HG03565 (cell line): ENCODE measurements around the gene C3orf18.

ENCODE experiments used
- ATAC-seq: cut with Tn5 transposase; IDR thresholded peaks from one replicate; pipeline ENCODE4 v1.9.1; 2021; ENCODE audit warnings: mild to moderate bottlenecking, moderate library complexity; ENCODE audit not compliant: unreplicated experiment

C3orf18 gene

DNA sequence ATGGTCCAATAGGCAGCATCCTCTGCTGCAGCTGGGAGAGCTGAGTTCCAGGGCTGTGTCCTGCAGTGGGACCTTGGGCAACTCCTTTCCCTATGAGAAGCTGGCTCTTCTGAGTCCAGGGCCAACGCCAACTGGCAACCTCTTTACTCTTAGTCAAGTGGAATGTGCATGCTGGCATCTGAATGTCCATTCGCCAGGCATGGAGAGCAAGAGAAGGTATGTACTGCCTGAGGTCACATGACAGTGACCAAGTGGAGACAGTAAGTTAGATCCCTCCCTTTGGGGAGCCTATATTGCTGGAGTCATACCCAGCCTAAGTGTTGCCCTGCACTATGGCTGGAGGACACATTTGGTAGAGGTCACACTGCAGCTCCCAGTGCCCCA lies 13.9 kb upstream of the C3orf18 start:
- no peak for ATAC-seq

DNA sequence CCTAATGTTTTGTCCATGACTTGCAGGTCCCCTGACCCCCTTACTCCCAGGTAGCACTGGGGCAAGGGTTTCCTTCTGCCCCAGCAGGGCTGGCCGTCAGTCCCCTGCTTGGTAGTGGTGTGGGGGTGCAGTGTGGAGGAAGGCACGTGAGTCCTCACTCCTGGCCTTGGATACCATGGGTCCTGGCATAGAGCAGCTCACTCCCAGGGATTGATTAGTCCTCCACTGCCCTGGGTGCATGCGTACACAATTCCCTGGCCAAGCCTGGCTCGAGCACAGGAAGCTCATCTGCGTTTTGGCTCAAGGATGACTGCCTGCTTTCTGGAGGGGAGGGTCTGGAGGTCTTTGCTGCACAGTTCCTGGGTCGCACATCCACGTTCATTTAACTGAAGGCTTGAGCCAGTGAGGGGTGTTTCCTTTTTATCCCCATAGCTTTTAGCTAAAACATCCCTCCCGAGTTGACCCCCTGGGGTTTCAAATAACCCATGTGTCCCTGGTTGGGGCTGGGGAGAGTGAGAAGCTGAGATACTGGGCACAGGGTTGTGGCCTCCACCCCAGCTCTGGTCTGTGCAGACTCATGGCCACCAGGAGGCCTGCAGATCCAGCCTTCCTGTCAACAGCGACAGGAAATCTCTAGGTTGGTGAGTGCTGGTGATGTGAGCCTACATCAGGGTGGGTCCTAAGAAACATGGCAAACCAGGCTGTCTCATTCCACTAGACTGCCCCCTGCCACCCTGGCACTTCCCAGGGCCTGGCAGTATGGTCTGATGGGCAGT lies 13.3 kb upstream of the C3orf18 start:
- no peak for ATAC-seq

DNA sequence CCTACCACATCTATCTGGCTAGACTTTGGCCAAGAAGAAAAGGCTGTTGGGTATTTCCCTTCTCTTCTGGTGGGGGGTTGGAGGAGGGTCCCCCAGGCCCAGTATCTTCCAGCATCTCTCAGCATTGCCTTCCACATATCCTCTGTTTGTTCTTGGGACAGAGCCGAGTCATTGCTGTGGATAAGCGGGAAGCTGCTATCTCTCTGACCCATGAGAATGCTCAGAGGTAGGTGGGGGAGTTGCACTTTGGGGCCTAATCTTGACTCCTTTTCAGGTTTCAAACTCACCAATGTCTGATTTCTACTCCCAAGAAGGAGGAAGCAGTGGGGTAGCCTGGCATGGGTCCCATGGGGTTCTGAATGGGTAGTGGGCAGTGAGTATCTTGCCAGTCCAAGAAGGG lies 9.8 kb upstream of the C3orf18 start:
- ATAC-seq = no peak

DNA sequence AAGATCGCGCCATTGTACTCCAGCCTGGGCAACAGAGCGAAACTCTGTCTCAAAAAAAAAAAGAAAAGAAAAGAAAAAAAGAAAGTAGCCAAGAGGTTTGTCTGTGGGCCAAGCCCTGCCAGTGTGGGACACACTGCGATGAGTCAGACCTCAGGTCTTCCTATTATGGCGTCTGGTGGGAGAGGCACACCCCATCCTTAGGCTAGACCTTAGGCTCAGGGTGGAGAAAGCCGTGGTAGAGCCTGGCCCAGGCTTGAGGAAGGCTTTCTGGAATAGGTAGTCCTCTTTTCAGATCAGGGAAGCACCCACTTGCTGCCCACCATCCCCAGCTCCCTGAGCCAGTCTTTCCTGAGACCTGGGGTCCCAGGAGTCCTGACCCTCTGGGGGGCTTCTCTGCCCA lies 7.8 kb upstream of the C3orf18 start:
- no peak for ATAC-seq

DNA sequence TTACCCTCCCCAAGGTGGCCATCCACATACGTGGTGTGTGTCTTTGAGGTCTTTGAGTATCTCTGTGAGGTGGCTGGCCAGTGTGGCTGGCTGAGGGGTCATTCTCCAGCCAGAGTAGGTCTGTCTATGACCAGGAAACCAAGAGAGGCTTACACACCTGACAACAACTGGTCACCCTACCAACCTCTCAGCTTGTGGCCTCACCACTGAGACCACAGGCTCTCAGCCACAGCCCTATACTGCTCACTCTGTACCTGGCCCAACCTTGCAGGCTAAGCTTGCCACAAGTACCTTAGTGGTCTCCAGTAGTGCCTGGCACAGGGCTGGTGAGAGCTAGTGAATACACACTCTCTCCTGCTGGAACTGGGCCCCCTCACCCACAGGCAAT lies 6.9 kb upstream of the C3orf18 start:
- no peak for ATAC-seq

DNA sequence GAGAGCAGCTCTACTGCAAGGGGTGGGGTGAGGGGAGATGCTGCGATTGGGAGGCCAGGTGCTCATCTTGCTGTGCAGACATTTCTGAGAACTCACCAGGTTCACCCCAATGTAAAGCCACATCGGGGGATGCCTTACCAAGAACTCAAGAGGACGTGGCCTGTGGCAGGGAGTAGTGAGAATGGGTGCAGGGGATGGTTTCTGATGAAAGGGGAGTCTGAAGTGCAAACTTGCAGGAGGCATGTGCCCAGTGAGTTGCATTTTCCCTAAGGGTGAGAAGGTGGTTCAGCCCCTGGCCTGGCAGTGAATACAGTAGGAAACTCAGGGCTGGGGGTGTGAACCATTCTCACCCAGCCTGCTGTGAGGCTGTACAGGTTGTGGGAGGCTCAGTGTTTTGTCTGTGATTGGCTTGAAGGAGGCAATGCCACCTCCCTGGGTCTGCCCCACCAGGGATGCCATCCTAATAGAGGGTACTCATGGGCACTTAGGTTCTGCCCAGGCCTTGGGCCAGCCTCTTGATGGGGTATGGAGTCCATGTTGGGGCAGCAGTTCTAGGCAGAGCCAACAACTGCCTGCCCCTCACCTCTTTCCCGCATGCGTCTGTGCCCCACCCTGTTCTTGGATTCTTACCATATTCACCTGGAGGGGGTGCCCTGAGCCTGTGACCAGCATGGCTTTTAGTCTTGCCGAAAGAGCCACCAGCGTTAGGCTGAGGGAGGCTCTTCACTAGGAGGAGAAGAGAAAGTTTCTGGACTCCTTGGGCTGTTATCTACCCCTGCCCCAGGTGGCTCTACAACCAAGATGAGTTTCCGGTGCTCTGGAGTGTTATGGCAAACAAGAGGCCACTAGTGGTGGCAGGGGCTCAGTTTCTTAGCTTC lies 6.3 kb upstream of the C3orf18 start:
- no peak for ATAC-seq

DNA sequence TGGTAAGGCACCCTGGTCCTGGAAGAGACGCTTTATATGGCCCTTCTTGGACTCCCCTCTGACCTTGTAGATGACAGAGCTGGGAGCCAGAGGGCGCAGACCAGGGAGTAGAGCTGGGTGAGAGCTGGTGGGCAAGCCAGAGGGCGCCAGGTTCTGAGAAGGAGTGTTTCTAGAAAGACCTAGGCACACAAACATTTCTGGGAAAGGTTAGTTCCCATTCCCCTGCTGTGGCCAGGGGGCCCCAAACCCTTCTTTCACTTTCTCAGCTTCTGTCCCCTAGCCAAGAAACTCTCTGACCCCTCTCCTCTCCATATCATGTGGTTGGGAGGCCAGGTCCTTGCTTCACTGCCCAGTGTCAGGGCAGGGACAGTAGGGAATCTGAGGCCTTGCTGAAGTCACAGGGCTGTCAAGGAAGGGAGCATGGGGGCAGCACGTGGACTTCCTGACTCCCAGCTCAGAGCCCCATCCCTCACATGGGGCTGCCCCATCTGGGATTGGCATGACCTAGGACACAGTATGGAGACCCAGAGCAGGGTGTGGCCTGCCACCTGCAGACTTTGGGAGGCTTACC lies 5.3 kb upstream of the C3orf18 start:
- no peak for ATAC-seq

DNA sequence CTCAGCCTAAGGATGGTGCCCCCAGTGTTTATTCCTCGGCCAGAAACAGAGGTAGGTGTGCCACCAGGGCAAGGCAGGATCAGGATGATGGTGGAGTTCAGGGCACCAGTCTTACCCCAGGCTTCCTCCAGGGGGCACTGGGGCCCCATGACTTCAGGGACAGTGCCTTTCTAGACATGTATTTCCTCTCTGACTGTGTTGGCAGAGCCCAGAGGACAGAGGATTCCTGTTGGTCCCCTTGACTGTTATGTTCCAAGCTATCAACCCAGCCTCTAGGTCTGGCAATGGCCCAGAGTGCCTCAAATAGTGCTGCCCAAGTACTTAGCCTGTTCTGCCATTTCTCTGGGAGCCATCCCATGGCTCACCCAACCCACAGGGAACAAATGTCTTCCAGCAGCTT lies 4.6 kb upstream of the C3orf18 start:
- ATAC-seq = peak; percentile 20

DNA sequence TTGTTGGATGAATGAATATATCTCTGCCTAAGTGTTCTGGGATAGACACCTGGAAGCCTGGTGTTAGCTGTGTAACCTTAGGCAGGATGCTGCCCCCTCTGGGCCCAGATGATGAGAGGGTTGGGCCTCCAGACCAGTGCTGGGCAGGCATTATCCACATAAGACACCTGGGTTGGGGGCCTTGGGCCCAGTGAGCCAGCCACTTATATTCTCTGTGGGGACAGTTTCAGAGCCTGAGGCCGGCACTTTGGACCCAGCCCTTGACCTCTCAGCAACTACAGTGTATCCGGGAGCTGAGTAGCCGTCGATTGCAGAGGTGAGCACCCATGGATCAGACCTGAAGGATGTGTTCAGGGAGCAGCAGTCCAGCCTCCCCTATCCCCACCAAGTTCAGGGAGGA lies 3.9 kb upstream of the C3orf18 start:
- ATAC-seq = no peak

DNA sequence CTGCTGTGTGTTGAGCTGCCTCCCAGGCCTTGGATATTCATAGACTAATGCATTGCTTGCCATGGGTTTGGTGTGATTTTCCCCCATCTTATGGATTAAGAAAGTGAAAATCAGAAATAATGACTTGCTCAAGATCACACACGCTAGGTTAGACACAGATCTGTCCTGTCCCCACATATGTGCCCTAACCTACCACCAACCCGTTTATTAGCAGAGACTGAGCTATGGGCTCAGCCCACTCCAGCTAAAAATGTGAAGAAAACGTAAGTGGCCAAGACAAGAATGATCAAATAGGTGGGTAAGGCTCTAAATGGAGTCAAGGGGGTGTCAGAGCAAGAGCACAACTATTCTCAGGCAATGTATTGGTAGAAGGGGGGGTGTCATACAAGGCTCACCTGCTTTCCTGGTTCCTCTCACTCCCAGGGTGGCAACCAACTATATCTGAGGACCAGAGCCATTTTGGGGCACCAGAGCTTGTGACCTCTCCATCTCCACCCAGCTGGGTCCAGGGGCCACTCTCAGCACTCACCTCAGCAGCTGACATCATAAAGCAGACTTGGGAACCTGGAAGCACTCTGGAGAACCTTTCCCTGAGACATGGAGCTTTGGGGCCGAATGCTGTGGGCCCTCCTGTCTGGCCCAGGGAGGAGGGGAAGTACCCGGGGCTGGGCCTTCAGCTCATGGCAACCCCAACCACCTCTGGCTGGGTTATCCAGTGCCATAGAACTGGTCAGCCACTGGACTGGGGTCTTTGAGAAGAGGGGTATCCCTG lies 3.1 kb upstream of the C3orf18 start:
- ATAC-seq = no peak

DNA sequence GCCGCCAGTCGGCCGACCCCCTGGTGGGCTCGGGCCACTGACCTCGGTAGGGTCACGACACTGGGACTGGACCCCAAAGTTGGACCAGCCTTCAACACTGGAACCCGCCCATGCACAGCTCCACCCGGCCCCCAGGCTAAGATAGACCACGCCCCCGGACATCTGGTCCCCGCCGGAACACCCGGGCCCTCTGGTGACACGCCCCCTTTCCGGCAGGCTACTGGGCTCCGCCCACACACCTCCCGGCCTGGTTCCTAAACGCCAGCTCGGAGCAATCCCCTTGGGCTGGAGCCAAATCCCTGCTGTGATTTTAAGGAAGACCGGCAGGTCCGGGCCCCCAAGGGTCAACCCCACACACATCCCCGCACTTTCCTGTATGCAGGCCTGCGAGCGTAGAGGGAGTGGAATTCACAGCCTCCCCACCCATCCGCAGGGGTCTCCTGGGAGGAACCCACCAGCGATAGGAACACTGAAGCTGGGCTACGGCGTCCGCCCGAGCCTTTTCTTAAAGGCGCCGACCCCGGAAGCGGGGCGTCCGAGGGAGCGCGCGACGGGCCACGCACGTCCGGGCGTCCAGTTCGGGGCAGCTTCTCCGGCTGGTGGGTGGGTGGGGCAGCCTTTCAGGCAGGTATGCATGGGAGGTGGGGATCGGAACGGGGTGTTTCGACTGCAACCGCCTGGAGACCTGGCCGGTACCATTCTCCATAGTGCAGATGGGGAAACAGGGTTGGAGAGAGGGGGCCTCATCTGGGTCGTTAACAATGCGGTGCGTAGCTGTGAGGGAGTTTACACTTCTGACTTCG lies 1.6 kb upstream of the C3orf18 start, which contains the start of gene HEMK1:
Gene HEMK1 (plus strand): TSS at position 576 of the 803 bp plus-strand sequence. CDS start 1,583 bp downstream, outside the sequence.
- ATAC-seq = peak; percentile 51

DNA sequence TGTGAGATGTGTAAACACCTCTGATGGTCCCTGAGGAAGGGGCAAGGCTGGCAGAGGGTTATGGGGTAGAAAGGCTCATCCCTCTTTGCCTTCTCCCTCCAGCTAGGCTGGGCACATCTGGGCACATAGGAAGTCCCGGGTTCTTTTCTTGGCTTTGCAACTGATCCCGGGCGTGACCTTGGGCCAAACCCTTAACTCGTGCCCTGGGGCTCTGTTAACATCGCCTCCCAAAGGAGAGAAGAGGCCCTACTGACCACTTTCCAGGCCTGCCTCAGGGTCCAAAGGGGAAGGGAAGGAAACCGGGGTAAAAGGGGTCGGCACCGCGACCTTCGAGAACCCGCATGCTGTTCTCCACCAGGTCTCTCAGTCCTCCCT lies 549 bp downstream of the C3orf18 start:
- no peak for ATAC-seq

DNA sequence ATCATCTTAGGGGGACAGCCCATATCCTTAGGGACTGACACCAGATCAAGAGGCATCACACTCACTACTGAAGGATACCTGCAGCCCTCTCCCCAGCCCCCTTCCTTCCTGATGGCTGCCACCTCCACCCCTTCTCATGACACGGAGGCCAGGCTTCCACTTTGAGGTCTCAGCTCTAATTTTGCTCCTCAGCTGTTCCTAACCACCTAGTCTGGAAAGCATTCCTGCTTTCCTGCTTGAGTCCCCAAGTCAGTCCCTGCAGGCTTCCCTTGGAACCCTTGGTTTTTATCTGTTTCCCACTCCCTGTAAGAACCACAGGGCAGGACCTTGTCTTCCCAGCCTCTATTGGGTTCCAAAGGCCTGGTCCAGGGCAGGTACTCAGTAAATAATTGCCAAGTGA lies 3.2 kb downstream of the C3orf18 start:
- no peak for ATAC-seq

DNA sequence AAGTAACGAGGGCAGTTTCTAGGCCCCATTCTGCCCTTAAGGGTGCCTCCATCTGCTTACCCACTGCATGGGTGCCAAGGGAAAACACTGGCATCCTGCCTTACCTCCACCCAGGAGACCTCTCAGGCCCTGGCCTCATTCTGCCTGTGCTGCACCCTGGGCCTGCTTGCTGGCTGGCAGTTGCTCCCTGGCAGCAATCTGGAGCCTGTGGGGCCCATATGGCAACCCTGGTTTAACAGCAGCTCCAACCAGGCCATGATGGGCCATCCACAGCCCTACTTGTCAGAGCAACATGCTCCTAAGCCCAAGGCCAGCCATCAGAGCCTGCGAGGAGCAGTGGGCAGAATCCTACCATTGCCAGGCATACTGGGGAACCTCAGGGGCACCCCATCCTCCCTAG lies 3.7 kb downstream of the C3orf18 start:
- no peak for ATAC-seq

DNA sequence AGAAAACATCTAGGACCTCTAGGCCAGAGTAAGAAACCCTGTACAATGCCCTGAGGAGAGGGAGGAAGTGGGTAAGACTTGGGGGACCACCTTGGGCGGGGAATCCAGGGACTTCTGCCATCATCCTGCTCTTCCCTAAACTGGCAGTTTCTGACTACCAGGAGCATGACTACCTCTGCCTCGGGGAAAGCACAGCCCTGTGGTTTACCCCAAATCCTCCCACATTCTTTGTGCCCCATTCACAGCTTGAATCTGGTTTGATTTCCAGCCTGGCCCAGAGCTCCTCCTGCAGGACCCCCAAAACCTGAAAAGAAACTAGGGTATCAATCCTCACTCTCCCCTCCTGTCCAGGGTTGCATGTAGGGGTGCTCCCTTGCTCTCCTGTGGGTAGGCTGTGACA lies 4.7 kb downstream of the C3orf18 start:
- no peak for ATAC-seq

DNA sequence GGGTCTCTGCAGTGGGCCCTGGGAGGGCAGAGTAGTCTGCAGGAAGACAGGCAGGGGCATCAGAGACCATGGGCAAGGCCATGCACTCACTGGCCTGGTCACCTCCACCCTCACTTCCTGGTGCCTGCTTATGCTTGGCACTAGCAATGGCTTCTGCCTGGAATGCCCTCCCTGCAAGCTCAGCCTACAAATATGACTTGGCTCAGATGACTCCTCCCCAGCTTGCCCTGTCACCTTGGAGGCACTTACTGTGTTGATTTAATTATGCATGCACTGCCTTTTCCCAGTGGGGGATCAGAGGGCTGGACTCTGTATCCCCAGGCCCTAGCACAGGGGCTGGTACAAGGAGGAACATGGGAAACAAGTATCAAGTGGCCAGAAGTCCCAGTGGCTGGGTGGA lies 7.8 kb downstream of the C3orf18 start:
- ATAC-seq = no peak

DNA sequence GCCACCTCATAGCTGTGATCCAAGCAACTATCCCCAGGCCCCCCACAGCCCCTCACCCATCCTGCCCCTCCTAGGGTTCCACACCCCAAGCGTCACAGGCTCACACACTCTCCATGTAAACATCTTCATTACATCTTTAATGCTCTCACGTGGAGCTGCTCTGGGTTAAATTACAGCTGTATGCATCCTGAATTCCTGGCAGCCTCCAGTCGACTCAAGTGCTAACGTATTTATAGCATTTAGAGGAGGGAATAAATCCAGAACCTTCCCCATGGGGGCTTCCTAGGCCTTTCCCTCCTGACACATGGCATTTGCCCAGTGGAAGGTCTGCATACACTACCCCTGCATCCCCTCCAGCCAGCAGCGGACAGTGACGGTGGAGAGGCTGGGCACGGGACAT lies 9.6 kb downstream of the C3orf18 start:
- ATAC-seq = no peak

DNA sequence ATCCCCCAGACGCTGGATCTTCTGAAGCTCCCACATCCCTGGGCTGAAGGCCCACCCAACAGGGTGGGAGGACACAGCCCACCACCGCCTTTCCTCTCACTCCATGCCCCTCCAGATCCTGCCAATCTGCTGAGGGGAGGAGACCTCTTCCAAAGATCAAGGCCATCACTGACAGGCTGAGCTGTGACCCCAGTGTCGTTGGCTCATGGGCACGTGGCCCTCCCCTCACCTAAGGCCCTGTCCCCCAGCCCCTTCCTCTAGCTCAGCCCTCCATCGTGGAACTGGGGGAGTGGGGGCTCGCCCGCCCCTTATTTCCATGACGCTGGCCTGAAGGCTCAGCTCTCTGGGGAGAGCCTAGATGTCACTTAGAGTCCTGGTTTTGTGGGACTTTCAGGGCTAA lies 10.4 kb downstream of the C3orf18 start:
- no peak for ATAC-seq

DNA sequence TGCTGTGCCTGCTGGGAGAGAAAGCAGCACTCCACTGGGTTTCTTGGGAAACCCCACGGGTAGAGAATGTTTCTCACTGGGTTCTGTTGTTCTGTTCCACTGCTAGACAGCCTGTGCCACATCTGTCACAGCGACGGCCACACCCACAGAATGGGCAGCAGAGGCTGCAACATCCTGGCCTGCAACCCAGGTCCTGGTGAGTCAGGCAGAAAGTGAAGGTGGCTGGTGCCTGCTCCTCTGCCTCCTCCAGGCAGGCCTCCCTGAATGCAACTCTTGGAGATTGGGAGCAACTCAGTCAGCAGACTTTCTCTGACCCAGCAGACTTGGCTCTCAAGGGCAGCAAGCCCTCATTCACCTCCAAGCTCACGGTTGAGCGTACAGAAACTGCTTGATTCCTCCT lies 13.0 kb downstream of the C3orf18 start:
- no peak for ATAC-seq

DNA sequence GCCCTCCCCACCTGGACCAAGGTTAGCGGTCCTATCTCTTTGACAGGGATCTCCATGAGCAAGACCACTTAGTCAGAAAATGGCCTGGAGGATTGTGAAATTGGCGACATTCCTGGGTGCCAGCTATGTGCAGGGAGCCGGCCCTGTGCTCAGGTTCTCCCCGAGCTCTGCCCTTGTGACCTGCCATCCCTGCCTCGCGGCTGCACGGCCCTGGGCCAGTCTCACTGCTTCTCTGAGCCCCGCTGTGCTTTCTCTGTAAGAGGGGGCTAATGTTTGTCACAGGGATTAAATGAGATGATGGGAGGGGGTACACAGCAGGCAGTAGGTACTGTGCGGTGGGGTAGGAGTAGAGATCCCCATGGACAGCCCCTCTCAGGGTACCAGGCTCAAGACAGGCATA lies 14.9 kb downstream of the C3orf18 start:
- no peak for ATAC-seq
